KMS-11 (cell line): Measurements from ENCODE around the gene TBC1D19.

Source experiments
- H2AFZ ChIP-seq: fragments of 200-600 bp; sonication (generic); 2 replicates; pipeline ENCODE4 v1.6.1; 2016; ENCODE audit warnings: antibody characterized with exemption, mixed run types, low read depth
- H3K27ac ChIP-seq: fragments of 200-600 bp; sonication (generic); 2 replicates; pipeline ENCODE4 v1.6.1; 2016; ENCODE audit warnings: mild to moderate bottlenecking, mixed run types
- H3K27me3 ChIP-seq: fragments of 200-600 bp; sonication (generic); 2 replicates; pipeline ENCODE4 v1.6.1; 2017; ENCODE audit warnings: mild to moderate bottlenecking, low read depth, mixed run types, moderate library complexity; ENCODE audit not compliant: insufficient read depth
- H3K36me3 ChIP-seq: fragments of 200-600 bp; sonication (generic); 2 replicates; pipeline ENCODE4 v1.6.1; 2017; ENCODE audit warnings: mild to moderate bottlenecking, mixed run types; ENCODE audit not compliant: insufficient read depth
- H3K4me1 ChIP-seq: fragments of 200-600 bp; sonication (generic); 2 replicates; pipeline ENCODE4 v1.6.1; 2016; ENCODE audit warnings: mild to moderate bottlenecking, low read depth, mixed run types; ENCODE audit not compliant: poor library complexity, severe bottlenecking
- H3K4me2 ChIP-seq: fragments of 200-600 bp; sonication (generic); 2 replicates; pipeline ENCODE4 v1.7.0; 2016; ENCODE audit warnings: mild to moderate bottlenecking, mixed run types
- H3K4me3 ChIP-seq: fragments of 200-600 bp; sonication (generic); IDR thresholded peaks from 2 replicates; pipeline ENCODE4 v1.6.1; 2017; ENCODE audit warnings: low read depth, low read length, mixed read lengths; ENCODE audit not compliant: insufficient read depth
- H3K79me2 ChIP-seq: fragments of 200-600 bp; sonication (generic); 2 replicates; pipeline ENCODE4 v1.6.1; 2016; ENCODE audit warnings: low read depth, mixed run types; ENCODE audit not compliant: insufficient read depth
- H3K9ac ChIP-seq: fragments of 200-600 bp; sonication (generic); 2 replicates; pipeline ENCODE4 v1.6.1; 2016; ENCODE audit warnings: mild to moderate bottlenecking, mixed run types
- H4K20me1 ChIP-seq: fragments of 200-600 bp; sonication (generic); 2 replicates; pipeline ENCODE4 v1.6.1; 2016; ENCODE audit warnings: mild to moderate bottlenecking, mixed run types; ENCODE audit not compliant: insufficient read depth
- TF ChIP-seq, protein P1 (sequence below): fragments of 200-600 bp; sonication (generic); conservative IDR thresholded peaks from 2 replicates; pipeline ENCODE4 v1.6.1; 2017; ENCODE audit warnings: low read depth, mild to moderate bottlenecking, antibody characterized with exemption, low read length, moderate library complexity, mixed read lengths

The TBC1D19 gene

GRCh38 chr4:26748811-26749210 lies 164.9 kb downstream of the TBC1D19 start:
- Histone ChIP-seq H3K4me2 (no peak overlapping the region), H3K4me3 (no peak overlapping the region), H4K20me1 (no peaks in the 10 kb centered on the region), H3K27ac (no peak overlapping the region), H3K79me2 (no peaks in the 10 kb centered on the region), H2AFZ (no peak overlapping the region), H3K4me1 (peaks cover 16% of the 10 kb centered on the region), H3K27me3 (no peaks in the 10 kb centered on the region), H3K36me3 (no peaks in the 10 kb centered on the region), H3K9ac (no peak overlapping the region)
- TF ChIP-seq, protein P1, sequence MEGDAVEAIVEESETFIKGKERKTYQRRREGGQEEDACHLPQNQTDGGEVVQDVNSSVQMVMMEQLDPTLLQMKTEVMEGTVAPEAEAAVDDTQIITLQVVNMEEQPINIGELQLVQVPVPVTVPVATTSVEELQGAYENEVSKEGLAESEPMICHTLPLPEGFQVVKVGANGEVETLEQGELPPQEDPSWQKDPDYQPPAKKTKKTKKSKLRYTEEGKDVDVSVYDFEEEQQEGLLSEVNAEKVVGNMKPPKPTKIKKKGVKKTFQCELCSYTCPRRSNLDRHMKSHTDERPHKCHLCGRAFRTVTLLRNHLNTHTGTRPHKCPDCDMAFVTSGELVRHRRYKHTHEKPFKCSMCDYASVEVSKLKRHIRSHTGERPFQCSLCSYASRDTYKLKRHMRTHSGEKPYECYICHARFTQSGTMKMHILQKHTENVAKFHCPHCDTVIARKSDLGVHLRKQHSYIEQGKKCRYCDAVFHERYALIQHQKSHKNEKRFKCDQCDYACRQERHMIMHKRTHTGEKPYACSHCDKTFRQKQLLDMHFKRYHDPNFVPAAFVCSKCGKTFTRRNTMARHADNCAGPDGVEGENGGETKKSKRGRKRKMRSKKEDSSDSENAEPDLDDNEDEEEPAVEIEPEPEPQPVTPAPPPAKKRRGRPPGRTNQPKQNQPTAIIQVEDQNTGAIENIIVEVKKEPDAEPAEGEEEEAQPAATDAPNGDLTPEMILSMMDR = no peak

GRCh38 chr4:26749867-26750266 lies 166.0 kb downstream of the TBC1D19 start:
- no peak overlapping the region for H3K27ac ChIP-seq
- no peak overlapping the region for H3K9ac ChIP-seq
- peaks cover 16% of the 10 kb centered on the region for H3K4me1 ChIP-seq
- H3K27me3 ChIP-seq = no peaks in the 10 kb centered on the region
- H3K36me3 ChIP-seq = no peaks in the 10 kb centered on the region
- H3K4me3 ChIP-seq = no peak overlapping the region
- no peaks in the 10 kb centered on the region for H4K20me1 ChIP-seq
- H3K4me2 ChIP-seq = no peak overlapping the region
- TF ChIP-seq, protein P1 = no peak
- no peak overlapping the region for H2AFZ ChIP-seq
- H3K79me2 ChIP-seq = no peaks in the 10 kb centered on the region

DNA sequence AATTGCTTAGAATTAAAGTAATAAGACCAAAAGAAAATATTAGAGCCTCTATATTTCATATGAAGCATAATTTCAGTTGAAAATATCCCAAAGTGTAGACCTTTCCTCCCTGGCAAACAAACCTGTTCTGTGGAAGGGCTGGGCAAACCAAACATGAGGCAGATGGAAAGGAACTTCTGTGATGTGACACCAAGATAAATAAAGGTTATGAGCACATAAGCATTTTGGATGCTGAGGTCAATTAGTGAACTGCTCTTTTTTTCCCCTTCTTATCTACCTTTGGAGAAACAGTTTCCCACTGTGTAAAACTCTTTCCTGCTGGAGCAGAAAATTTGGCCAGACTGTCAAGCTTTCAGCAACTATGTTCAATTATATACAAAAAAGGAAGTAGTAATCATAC lies 167.1 kb downstream of the TBC1D19 start:
- no peaks in the 10 kb centered on the region for H3K79me2 ChIP-seq
- H3K36me3 ChIP-seq = no peaks in the 10 kb centered on the region
- H3K27me3 ChIP-seq = no peaks in the 10 kb centered on the region
- H4K20me1 ChIP-seq = no peaks in the 10 kb centered on the region
- no peak overlapping the region for H3K4me2 ChIP-seq
- H3K27ac ChIP-seq = no peak overlapping the region
- TF ChIP-seq, protein P1 = no peak
- no peak overlapping the region for H3K4me3 ChIP-seq
- H3K4me1 ChIP-seq = peaks cover 16% of the 10 kb centered on the region
- no peak overlapping the region for H3K9ac ChIP-seq
- no peak overlapping the region for H2AFZ ChIP-seq

DNA sequence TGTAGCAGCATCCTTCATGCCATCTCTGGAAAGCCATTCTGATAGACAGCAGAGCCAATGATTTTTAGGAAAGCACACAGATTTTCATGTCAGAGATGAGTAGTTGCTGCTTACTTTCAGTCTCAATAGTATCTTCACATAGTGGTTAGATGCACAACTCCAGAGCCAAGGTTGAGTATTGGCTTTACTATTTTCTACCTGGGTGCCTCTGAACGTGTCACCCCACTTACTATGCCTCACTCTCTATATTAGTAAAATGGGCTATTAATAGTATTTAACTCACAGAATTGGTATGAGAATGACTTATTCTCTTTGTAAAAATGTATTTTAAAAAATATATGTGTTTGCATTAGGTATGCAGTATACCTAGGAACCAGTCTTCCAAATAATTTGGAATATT lies 168.0 kb downstream of the TBC1D19 start:
- Histone ChIP-seq H3K36me3 (no peaks in the 10 kb centered on the region), H3K9ac (no peak overlapping the region), H3K4me3 (no peak overlapping the region), H3K4me2 (no peak overlapping the region), H3K27ac (no peak overlapping the region), H3K4me1 (peaks cover 10% of the 10 kb centered on the region), H2AFZ (no peak overlapping the region), H4K20me1 (no peaks in the 10 kb centered on the region), H3K79me2 (no peaks in the 10 kb centered on the region), H3K27me3 (no peaks in the 10 kb centered on the region)
- TF ChIP-seq, protein P1 = no peak
